Stimulated activated CD4-positive, alpha-beta T cell treated with anti-CD3 and anti-CD28 coated beads, Interleukin-1b, Interleukin-23, amount 100 ng/mL, for 48 hours (primary cell): ENCODE measurements around the gene USP9Y.

Experiments
- DNase-seq: peaks from one replicate; pipeline ENCODE4 v3.0.0-alpha.2; 2020

The USP9Y gene

DNA sequence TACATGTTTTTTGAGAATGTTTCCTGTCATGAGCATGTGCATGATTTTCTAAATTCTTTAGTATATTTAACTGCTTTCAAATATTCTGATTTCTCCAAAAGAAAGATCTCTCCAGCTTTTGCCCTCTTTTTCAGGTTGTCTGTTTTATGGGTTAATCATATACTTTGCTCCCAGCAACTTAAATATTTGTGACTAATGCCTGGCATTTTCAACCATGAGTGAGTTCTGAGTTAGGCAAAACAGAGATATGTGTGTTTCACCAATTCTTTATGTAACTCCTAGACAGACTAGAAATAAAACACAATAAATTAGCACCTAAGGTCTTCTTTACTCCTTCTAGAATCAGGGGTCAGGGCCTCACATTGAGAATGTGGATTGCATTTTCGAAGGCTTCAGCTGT lies 107.0 kb downstream of the USP9Y start:
- DNase-seq: no peak

- DNase-seq: no peak
These were observed 108.0 kb downstream of the USP9Y start for GRCh38 chrY:12809034-12809433.

DNA sequence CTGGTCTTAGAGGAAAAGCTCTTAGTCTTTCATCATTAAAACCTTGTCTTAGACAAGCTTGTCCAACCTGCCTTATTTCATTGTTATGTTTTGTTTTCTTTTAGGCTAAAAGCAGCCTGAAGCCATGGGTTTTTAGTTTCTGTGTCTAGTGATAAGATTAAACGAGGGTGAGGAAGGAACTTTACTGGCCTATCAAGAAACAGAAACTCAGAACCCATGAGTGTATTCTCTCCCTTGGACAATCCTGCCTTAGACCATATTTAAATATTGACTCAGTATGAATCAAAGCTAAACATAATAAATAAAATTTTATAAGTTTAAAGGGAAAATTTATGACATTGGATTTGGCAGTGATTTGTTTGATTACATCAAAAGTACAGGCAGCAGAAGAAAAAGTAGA lies 122.4 kb downstream of the USP9Y start:
- no peak for DNase-seq

DNA sequence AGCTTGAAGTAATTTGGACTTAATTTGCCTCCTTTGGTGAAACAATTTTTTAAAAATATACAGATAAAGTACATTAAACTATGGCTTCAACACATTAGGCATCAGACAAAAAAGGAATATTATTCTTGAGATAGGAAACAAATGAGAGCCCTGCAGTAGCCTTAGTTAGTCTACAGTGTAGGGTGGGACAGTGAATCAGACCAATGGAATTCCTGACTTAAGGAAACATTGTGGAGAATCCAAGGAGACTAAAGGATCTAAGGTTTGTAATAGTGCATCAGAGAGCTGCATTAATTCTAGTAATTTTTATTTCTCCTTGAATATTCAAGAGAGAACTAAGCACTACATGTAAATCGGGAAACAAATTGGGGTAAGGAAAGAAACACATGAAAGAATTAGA lies 125.8 kb downstream of the USP9Y start:
- no peak for DNase-seq

GRCh38 chrY:12833284-12833683 lies 132.3 kb downstream of the USP9Y start:
- DNase-seq: no peak

GRCh38 chrY:12837550-12837949 lies 136.5 kb downstream of the USP9Y start:
- no peak for DNase-seq

DNA sequence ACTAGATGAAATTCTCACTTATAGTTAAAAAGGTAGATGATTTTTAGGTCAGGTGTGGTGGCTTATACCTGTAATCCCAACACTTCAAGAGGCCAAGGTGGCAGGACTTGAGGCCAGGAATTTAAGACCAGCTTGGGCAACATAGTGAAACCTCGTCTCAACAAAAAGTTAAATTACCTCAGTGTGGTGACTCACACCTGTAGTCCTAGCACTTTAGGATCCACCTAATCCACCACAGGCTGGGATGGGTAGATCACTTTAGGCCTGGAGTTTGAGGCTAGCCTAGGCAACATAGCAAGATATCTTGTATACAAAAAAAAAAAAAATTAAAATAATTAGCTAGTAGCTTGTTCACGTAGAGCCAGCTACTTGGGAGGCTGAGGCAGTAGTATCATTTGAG lies 140.3 kb downstream of the USP9Y start:
- no peak for DNase-seq

GRCh38 chrY:12846793-12847192 lies 145.8 kb downstream of the USP9Y start:
- DNase-seq: no peak

GRCh38 chrY:12855791-12856275 lies 154.8 kb downstream of the USP9Y start:
- DNase-seq: no peak

DNA sequence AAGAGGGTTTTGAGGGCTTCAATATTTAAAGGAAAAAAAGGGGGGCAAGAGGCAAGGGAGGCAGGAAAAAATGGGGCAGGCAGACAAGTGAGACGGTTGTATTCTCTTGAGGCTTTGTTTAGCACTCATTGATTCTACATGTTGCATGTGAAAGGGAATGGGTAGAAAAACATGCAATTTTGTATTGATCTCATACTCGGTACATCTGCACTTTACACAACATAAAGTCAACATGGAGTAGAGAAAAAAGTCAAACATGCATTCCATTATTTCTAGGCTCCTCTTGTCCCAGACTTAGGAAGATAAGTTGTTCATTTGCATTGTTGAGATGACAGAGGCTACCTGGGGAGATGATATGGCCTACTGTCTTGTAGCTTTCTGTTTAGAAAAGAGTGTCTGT lies 166.9 kb downstream of the USP9Y start:
- DNase-seq: no peak

DNA sequence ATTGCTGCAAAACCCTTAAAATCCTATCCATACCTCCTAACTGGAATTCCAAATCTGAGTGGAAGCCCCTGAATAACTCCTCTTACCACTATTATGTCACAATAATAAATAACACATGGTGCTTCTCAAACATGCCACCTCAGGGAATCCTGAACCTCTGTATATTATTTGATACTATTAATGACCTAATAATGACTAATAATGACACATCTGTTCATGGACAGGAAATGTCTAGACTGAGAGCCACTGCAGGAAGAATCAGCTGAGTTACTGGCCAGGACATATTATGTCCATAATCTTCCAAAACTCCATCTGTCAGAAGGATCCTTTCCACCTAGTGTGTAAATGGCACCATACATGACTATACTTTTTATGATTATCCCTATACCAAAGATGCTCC lies 195.9 kb downstream of the USP9Y start:
- DNase-seq: no peak

GRCh38 chrY:12898604-12899003 lies 197.6 kb downstream of the USP9Y start:
- DNase-seq: no peak

DNA sequence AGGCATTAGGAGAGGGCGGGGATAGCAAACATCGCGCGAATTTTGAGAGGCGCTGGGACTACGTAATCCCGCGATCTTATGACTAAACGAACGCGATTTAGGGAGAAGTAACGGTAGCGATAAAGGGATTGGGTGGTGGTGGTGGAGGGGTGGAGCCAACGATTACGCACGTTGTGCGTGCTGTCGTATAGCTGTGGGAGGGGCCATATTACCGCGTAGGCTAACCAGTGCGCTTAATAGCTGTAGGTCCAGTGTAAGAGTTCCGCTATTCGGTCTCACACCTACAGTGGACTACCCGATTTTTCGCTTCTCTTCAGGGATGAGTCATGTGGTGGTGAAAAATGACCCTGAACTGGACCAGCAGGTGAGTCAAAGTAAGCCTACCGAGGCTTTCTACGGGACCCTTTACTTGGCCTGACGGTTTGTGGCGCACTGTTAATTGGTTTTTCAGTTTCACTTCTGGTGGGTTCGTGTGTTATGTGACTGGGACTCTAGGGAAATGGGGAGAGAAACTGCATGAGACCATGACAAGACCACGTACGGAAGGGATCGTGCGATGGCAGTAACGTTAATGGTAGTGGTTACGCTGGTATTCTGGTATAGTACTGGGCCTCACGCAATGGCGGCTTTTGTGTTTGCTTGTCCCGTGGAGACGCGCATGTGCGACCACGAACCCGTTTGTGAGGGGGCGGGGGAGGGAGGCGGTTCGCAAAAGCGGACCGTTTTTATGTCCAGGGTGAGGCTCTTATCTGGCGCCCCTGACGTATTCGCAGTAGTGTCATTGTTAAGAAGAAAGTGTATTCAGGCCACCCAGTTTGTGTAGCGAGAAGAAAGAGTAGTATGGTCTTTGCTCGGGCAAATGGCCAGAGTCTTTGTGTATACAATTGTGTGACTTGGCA lies 203.8 kb downstream of the USP9Y start, which contains the start of gene DDX3Y:
Gene DDX3Y, plus strand, starts transcription at position 251 of the 899 bp plus-strand sequence. Its CDS starts 69 bp downstream, at position 320.
- peak; percentile 88 for DNase-seq

DNA sequence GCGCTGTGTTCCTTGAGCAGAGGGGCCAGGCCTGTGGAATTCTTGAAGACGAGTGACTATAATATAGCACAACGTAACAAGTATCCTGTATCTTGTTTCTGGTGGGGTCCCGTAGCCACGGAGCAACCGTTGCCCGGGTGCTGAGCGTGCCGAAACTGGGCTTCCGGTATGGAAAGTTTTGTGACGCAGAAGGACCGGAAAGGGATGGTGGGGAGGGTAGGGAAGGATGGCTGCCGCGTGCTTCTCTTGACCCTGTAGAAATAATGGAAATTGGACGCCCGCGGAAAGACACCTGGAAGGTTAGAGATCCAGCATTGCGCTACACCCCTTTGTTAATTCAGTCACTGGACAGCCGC lies 204.5 kb downstream of the USP9Y start:
- DNase-seq: peak; percentile 76

DNA sequence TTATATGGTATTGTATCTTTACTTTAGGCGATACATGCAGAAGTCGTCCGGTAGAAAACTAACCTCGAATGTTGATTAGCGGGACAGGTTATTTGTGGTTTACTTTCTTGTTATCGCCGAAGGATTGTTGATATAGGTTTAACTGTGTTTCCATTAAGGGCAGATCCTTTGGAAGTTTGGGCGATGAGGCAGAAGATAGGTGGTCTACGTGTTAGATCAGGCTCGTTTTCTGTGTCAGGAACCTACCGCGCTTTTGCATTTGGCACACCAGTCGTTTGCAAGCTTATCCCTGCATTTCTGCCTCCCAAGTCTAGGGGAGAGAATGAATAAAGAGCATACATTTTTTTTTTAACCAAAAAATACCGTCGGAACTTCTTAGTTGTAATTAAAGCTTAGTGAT lies 204.9 kb downstream of the USP9Y start:
- DNase-seq: no peak
